ENCODE results near the gene CEBPA.
"Not testable (repeated sequence)": the region's sequence is repeated elsewhere in the genome, so short reads cannot be mapped to it uniquely, and the experiment has no call there.

The CEBPA gene

DNA sequence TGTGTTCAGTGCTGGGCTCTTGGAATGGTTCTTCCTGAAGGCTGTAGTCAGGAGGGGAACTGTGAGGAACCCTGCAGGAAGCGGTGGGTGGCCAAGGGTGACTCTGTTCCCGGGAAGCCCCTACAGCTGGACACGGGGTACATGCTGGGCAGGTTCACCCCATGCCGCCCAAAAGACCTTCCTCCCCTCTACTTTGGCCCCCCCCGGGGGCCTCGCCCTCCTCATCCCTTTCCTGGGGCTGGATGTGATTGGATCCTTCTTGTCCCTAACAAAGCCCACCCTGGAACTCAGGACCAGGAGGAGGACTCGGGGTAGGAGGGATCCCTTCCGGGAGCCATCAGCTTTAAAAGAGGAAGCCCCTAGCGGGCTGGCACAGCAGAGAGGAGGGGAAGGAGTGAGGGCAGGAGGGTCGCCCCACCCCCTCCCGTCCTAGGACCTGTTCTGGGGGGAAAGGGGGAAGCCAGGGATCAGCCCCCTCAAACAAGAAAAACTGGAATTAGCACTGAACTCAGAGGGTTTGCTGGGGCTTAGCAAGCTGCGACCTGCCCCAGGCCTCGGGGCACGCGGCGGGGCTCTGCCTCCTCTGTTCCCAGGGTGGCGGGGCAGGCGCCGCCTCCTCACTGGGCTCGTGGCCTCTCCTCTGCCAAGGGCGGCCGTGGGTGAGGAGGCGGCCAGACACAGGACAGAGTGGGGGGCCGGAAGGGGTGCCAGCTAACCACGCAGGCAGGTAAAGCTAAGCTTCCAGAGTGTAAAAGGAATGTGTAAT, 4.0 kb downstream of the CEBPA start:
- H3K27ac ChIP-seq, result peak overlapping the region; percentile 91
- peak overlapping the region; percentile 93 to 99 for H3K4me3 ChIP-seq (ENCODE audit: low read depth in 1 of 2, low read length in 1 of 2)

DNA sequence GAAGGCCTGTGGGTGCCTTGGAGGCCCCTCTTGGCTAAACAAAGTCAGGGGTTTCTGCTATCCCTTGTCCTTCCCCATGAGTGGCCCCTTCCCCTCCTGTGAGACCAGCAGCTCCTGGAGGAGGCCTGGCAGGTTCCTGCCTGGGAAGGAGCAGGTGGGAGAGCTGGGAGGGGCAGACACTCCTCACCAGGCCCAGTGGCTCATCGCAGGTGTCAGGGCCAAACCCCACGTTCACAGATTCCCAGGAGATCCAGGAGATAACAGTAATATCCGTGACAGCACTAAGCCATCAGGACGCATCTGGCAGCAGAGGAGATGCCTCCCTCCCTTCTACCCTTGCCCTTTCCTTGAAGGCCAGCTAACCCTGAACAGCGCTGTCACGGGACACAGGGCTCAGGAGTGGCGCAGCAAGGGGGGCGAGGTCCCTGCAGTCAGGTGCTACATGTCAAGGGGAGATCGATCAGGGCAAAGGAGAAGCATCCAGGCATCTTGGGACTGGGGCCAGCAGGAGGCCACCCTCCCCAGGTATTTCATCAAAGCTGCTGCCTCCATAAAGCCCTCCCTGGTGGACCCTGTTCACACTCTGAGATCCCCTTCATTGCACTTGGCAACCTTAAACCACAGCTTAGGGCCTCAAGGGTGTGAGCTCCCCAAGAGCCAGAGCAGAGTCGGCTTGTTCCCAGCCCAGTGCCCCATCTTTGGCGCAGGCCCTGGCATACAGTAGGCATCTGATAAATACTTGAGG, 4.8 kb downstream of the CEBPA start:
- Histone ChIP-seq H3K4me3 (ENCODE audit: low read depth in 1 of 2, low read length in 1 of 2) (peak overlapping the region in 1 of 2 experiments; percentile 93), H3K9me3 (no peaks in the 10 kb centered on the region), H3K4me1 (ENCODE audit: control insufficient read depth in 1 of 2, insufficient read depth in 1 of 2, low read depth in 1 of 2, low read length in 1 of 2) (peaks cover 81 to 86% of the 10 kb centered on the region in 2 experiments), H3K27ac (peak overlapping the region; percentile 91), H3K27me3 (no peaks in the 10 kb centered on the region), H3K36me3 (no peaks in the 10 kb centered on the region)
- TF ChIP-seq, protein P1, sequence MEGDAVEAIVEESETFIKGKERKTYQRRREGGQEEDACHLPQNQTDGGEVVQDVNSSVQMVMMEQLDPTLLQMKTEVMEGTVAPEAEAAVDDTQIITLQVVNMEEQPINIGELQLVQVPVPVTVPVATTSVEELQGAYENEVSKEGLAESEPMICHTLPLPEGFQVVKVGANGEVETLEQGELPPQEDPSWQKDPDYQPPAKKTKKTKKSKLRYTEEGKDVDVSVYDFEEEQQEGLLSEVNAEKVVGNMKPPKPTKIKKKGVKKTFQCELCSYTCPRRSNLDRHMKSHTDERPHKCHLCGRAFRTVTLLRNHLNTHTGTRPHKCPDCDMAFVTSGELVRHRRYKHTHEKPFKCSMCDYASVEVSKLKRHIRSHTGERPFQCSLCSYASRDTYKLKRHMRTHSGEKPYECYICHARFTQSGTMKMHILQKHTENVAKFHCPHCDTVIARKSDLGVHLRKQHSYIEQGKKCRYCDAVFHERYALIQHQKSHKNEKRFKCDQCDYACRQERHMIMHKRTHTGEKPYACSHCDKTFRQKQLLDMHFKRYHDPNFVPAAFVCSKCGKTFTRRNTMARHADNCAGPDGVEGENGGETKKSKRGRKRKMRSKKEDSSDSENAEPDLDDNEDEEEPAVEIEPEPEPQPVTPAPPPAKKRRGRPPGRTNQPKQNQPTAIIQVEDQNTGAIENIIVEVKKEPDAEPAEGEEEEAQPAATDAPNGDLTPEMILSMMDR (IDR thresholded peaks at IDR 0.05), result no peak

More for the DNA sequence above, 4.0 kb downstream of the CEBPA start:
- H3K36me3 ChIP-seq, result no peaks in the 10 kb centered on the region
- H3K27me3 ChIP-seq, result peaks cover 6% of the 10 kb centered on the region
- peaks cover 78 to 85% of the 10 kb centered on the region in 2 experiments for H3K4me1 ChIP-seq (ENCODE audit: control insufficient read depth in 1 of 2, insufficient read depth in 1 of 2, low read depth in 1 of 2, low read length in 1 of 2)
- TF ChIP-seq, protein P1 (IDR thresholded peaks at IDR 0.05), result no peak
- H3K9me3 ChIP-seq, result no peaks in the 10 kb centered on the region

DNA sequence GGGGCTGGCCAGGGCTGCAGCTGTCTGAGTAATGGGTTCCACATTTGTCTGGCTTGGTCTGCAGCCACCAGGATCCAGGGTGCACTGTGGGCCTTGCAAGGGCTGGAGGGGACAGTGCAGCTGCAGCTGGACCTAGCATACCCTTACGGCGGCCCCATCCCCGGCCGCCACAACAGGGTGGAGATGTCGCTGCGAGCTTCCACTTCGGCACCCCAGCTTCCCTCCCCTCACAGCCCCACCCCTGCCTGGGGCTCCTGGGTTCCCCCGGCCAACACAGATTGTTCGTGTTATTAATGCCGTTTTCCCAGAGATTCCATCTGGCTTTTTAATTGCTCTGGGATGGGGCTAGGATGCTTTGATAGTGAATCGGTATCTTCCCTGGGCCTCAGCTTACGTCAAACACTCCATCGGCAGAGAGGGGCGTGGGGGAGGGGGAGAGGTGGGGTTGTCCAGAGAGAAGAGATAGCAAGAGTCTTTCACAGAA, 5.8 kb downstream of the CEBPA start:
- Histone ChIP-seq H3K4me1 (ENCODE audit: control insufficient read depth in 1 of 2, insufficient read depth in 1 of 2, low read depth in 1 of 2, low read length in 1 of 2) (peaks cover 92 to 97% of the 10 kb centered on the region in 2 experiments), H3K27me3 (no peaks in the 10 kb centered on the region), H3K36me3 (no peaks in the 10 kb centered on the region), H3K9me3 (no peaks in the 10 kb centered on the region), H3K4me3 (ENCODE audit: low read depth in 1 of 2, low read length in 1 of 2) (no peak overlapping the region), H3K27ac (peak overlapping the region; percentile 91)
- TF ChIP-seq, protein P1 (IDR thresholded peaks at IDR 0.05), result no peak

- Histone ChIP-seq H3K27ac (peak overlapping the region; percentile 91), H3K36me3 (no peaks in the 10 kb centered on the region), H3K9me3 (no peaks in the 10 kb centered on the region), H3K27me3 (no peaks in the 10 kb centered on the region), H3K4me3 (ENCODE audit: low read depth in 1 of 2, low read length in 1 of 2) (no peak overlapping the region), H3K4me1 (ENCODE audit: control insufficient read depth in 1 of 2, insufficient read depth in 1 of 2, low read depth in 1 of 2, low read length in 1 of 2) (peaks cover 98 to 100% of the 10 kb centered on the region in 2 experiments)
- TF ChIP-seq, protein P1 (IDR thresholded peaks at IDR 0.05), result no peak
These were observed 6.5 kb downstream of the CEBPA start for GRCh38 chr19:33295621-33296487.

- H3K36me3 ChIP-seq, H3K9me3 ChIP-seq, H3K27me3 ChIP-seq: not testable (repeated sequence)
- Histone ChIP-seq H3K4me1 (ENCODE audit: control insufficient read depth in 1 of 2, insufficient read depth in 1 of 2, low read depth in 1 of 2, low read length in 1 of 2) (peaks cover 100% of the 10 kb centered on the region in 2 experiments), H3K27ac (peak overlapping the region; percentile 91), H3K4me3 (ENCODE audit: low read depth in 1 of 2, low read length in 1 of 2) (peak overlapping the region in 1 of 2 experiments; percentile 15)
These were observed 7.3 kb downstream of the CEBPA start for GRCh38 chr19:33295046-33295445.

All from neutrophil (primary cell).